ENCODE results near the gene DPYSL4. TPM values are rescaled to one million over a fixed set of nuclear protein-coding genes. Genes with fewer than 3 reads are reported as not detected.

Gene DPYSL4
- total and polyA plus RNA-seq, 2 of the 4 experiments (the other 2 are of a cell fraction) = 8.1 to 30.5 TPM

GRCh38 chr10:132149271-132149670 is 37.5 kb upstream of the DPYSL4 start (continued):
- TF ChIP-seq FOS (IDR thresholded peaks at IDR 0.05; ENCODE audit: low read depth, low read length) = no peak
- no peak for TF ChIP-seq RCOR1 (IDR thresholded peaks at IDR 0.05; ENCODE audit: insufficient replicate concordance, low read length)
- TF ChIP-seq SMC3 (IDR thresholded peaks at IDR 0.05; ENCODE audit: low read depth, low read length) = no peak
- no peak for TF ChIP-seq MAFK (IDR thresholded peaks at IDR 0.05; ENCODE audit: low read depth, low read length)
- TF ChIP-seq USF2 (IDR thresholded peaks at IDR 0.05; ENCODE audit: low read depth, low read length) = no peak

- Histone ChIP-seq H3K4me3 (ENCODE audit: insufficient read depth, low read depth, low read length) (no peak overlapping the region), H3K23ac (ENCODE audit: low read depth, low read length) (no peak overlapping the region), H4K20me1 (ENCODE audit: insufficient read depth, low read length) (no peaks in the 10 kb centered on the region), H4K91ac (ENCODE audit: insufficient read depth, low read depth, low read length) (no peak overlapping the region), H3K36me3 (ENCODE audit: control insufficient read depth, insufficient read depth, low read length) (no peaks in the 10 kb centered on the region), H3K4me2 (ENCODE audit: low read depth, low read length) (no peak overlapping the region), H2BK20ac (ENCODE audit: low read depth, low read length) (no peak overlapping the region), H2BK120ac (ENCODE audit: low read depth, low read length) (no peak overlapping the region), H3K14ac (replicated peaks; ENCODE audit: low read depth, low read length) (no peak overlapping the region), H2AK5ac (ENCODE audit: low read depth, low read length) (no peak overlapping the region), H3K79me1 (ENCODE audit: low read depth in 1 of 2, low read length in 2 of 2) (no peaks in the 10 kb centered on the region), H2BK5ac (ENCODE audit: low read depth, low read length, poor library complexity, severe bottlenecking) (no peak overlapping the region), H3K9ac (ENCODE audit: low read depth, low read length) (no peak overlapping the region), H3K9me1 (ENCODE audit: insufficient read depth, low read length) (no peaks in the 10 kb centered on the region), H3K4ac (ENCODE audit: low read depth, low read length) (no peak overlapping the region), H3K9me3 (ENCODE audit: control insufficient read depth, insufficient read depth, low read length) (no peaks in the 10 kb centered on the region), H3K18ac (ENCODE audit: low read depth, low read length) (no peak overlapping the region), H2AK9ac (replicated peaks; ENCODE audit: low read depth, low read length, poor library complexity) (no peak overlapping the region), H4K8ac (ENCODE audit: low read depth in 2 of 2, low read length in 2 of 2) (no peak overlapping the region), H3K4me1 (ENCODE audit: control insufficient read depth, insufficient read depth, low read length) (no peaks in the 10 kb centered on the region), H2BK15ac (ENCODE audit: low read depth, low read length) (no peak overlapping the region), H3K56ac (ENCODE audit: extremely low read depth, insufficient read depth, low read length) (no peak overlapping the region), H2AFZ (replicated peaks; ENCODE audit: low read length, poor library complexity) (no peak overlapping the region), H3K27ac (ENCODE audit: insufficient read depth, low read length) (no peak overlapping the region), H3K27me3 (ENCODE audit: control insufficient read depth, insufficient read depth, low read length) (peaks cover 2% of the 10 kb centered on the region; the same call in 1 of the 2 replicates), H4K5ac (ENCODE audit: low read depth, low read length) (no peak overlapping the region)
- dilution Hi-C loops (cut with HindIII; ENCODE audit: low sequenced_read_pairs, unreplicated experiment) = no loop called here
- ATAC-seq (ENCODE audit: low read depth) (no peak), DNase-seq (no peak)
- ChIA-PET CTCF (no interaction called here), POLR2A (ENCODE audit: unreplicated experiment) (no interaction called here)
- intact Hi-C loops (cut with micrococcal nuclease) = no loop called here
- no TSS peak for BruUV-seq (replicated peaks)
- no peak for TF ChIP-seq POLR2A (IDR thresholded peaks at IDR 0.05; ENCODE audit: low read depth, low read length)
- TF ChIP-seq BHLHE40 (IDR thresholded peaks at IDR 0.05; ENCODE audit: low read depth, low read length) = no peak
- no peak for TF ChIP-seq FOS (IDR thresholded peaks at IDR 0.05; ENCODE audit: low read depth, low read length)
- no peak for TF ChIP-seq MAFK (IDR thresholded peaks at IDR 0.05; ENCODE audit: low read depth, low read length)
- TF ChIP-seq MXI1 (IDR thresholded peaks at IDR 0.05; ENCODE audit: borderline replicate concordance, low read depth, low read length) = no peak
- no peak for TF ChIP-seq RCOR1 (IDR thresholded peaks at IDR 0.05; ENCODE audit: insufficient replicate concordance, low read length)
- no peak for TF ChIP-seq CEBPB (IDR thresholded peaks at IDR 0.05; ENCODE audit: low read depth, low read length)
- TF ChIP-seq, protein P1, sequence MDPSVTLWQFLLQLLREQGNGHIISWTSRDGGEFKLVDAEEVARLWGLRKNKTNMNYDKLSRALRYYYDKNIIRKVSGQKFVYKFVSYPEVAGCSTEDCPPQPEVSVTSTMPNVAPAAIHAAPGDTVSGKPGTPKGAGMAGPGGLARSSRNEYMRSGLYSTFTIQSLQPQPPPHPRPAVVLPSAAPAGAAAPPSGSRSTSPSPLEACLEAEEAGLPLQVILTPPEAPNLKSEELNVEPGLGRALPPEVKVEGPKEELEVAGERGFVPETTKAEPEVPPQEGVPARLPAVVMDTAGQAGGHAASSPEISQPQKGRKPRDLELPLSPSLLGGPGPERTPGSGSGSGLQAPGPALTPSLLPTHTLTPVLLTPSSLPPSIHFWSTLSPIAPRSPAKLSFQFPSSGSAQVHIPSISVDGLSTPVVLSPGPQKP (IDR thresholded peaks at IDR 0.05; ENCODE audit: borderline replicate concordance, low read depth, low read length) = no peak
- no peak for TF ChIP-seq SMC3 (IDR thresholded peaks at IDR 0.05; ENCODE audit: low read depth, low read length)
- TF ChIP-seq, protein P2, sequence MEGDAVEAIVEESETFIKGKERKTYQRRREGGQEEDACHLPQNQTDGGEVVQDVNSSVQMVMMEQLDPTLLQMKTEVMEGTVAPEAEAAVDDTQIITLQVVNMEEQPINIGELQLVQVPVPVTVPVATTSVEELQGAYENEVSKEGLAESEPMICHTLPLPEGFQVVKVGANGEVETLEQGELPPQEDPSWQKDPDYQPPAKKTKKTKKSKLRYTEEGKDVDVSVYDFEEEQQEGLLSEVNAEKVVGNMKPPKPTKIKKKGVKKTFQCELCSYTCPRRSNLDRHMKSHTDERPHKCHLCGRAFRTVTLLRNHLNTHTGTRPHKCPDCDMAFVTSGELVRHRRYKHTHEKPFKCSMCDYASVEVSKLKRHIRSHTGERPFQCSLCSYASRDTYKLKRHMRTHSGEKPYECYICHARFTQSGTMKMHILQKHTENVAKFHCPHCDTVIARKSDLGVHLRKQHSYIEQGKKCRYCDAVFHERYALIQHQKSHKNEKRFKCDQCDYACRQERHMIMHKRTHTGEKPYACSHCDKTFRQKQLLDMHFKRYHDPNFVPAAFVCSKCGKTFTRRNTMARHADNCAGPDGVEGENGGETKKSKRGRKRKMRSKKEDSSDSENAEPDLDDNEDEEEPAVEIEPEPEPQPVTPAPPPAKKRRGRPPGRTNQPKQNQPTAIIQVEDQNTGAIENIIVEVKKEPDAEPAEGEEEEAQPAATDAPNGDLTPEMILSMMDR (conservative IDR thresholded peaks at IDR 0.05; ENCODE audit: low read depth, low read length) = no peak
- TF ChIP-seq CHD1 (IDR thresholded peaks at IDR 0.05; ENCODE audit: low read depth, low read length) = no peak
- WGBS, 2 experiments (ENCODE audit: extremely low coverage in 2 of 2, insufficient read length in 1 of 2) = 100% methylated on average over 2 of the region's 7 CpGs; no CpG with 5 or more reads in 1 of the 2 experiments
- in situ Hi-C loops (cut with MboI; ENCODE audit: low sequenced_read_pairs) = no loop called here
These were observed 36.8 kb upstream of the DPYSL4 start for GRCh38 chr10:132149917-132150316.

All from IMR-90 (cell line).